ENCODE measurements around the gene VWA5B1.

DNA sequence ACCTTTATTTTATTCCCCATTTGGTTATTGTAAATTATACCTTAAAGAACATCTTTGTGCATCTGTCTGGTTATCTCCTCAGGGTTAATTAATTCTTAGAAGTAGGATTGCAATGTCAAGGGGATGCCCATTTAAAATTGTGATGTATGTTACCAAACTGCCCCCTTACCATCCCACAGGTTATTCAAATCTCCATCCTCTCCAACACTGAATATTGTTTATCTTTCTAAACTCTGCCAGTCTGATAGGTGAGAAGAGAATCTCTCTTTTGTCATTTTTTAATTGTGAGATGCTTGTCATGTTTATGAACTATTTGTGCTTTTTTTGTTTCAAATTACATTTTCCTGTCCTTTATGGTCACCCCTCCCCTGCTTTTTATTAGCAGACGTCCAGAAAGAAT, 55.8 kb downstream of the VWA5B1 start:
- TF ChIP-seq, protein P1, sequence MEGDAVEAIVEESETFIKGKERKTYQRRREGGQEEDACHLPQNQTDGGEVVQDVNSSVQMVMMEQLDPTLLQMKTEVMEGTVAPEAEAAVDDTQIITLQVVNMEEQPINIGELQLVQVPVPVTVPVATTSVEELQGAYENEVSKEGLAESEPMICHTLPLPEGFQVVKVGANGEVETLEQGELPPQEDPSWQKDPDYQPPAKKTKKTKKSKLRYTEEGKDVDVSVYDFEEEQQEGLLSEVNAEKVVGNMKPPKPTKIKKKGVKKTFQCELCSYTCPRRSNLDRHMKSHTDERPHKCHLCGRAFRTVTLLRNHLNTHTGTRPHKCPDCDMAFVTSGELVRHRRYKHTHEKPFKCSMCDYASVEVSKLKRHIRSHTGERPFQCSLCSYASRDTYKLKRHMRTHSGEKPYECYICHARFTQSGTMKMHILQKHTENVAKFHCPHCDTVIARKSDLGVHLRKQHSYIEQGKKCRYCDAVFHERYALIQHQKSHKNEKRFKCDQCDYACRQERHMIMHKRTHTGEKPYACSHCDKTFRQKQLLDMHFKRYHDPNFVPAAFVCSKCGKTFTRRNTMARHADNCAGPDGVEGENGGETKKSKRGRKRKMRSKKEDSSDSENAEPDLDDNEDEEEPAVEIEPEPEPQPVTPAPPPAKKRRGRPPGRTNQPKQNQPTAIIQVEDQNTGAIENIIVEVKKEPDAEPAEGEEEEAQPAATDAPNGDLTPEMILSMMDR (conservative IDR thresholded peaks at IDR 0.05; ENCODE audit: low read depth, low read length): no peak
- TF ChIP-seq POLR2A (IDR thresholded peaks at IDR 0.05; ENCODE audit: low read depth, low read length) (no peak), BHLHE40 (IDR thresholded peaks at IDR 0.05; ENCODE audit: low read depth, low read length) (no peak), MAFK (IDR thresholded peaks at IDR 0.05; ENCODE audit: low read depth, low read length) (no peak), FOS (IDR thresholded peaks at IDR 0.05; ENCODE audit: low read depth, low read length) (no peak), MXI1 (IDR thresholded peaks at IDR 0.05; ENCODE audit: borderline replicate concordance, low read depth, low read length) (no peak), CEBPB (IDR thresholded peaks at IDR 0.05; ENCODE audit: low read depth, low read length) (no peak), CHD1 (IDR thresholded peaks at IDR 0.05; ENCODE audit: low read depth, low read length) (no peak), NFE2L2 (IDR thresholded peaks at IDR 0.05; ENCODE audit: low read depth, low read length) (no peak), RAD21 (IDR thresholded peaks at IDR 0.05; ENCODE audit: low read length) (no peak)
- TF ChIP-seq, protein P2, sequence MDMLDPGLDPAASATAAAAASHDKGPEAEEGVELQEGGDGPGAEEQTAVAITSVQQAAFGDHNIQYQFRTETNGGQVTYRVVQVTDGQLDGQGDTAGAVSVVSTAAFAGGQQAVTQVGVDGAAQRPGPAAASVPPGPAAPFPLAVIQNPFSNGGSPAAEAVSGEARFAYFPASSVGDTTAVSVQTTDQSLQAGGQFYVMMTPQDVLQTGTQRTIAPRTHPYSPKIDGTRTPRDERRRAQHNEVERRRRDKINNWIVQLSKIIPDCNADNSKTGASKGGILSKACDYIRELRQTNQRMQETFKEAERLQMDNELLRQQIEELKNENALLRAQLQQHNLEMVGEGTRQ (IDR thresholded peaks at IDR 0.05; ENCODE audit: low read depth, low read length): no peak

Measured in IMR-90 (cell line).